HG03108 (cell line): Measurements from ENCODE around the gene TTBK2.
"Not testable (repeated sequence)": the region's sequence is repeated elsewhere in the genome, so short reads cannot be mapped to it uniquely, and the experiment has no call there.

Experiments used
- ATAC-seq: cut with Tn5 transposase; IDR thresholded peaks from one replicate; pipeline ENCODE4 v1.9.1; 2021; ENCODE audit warnings: moderate library complexity; ENCODE audit not compliant: unreplicated experiment

Gene TTBK2

DNA sequence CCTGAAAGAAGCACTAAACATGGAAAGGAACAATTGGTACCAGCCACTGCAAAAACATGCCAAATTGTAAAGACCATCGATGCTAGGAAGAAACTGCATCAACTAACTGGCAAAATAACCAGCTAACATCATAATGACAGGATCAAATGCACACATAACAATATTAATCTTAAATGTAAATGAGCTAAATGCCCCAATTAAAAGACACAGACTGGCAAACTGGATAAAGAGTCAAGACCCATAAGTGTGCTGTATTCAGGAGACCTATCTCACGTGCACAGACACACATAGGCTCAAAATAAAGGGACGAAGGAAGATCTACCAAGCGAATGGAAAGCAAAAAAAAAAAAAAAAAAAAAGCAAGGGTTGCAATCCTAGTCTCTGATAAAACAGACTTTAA is 154.5 kb downstream of the TTBK2 start:
- not testable (repeated sequence) for ATAC-seq

DNA sequence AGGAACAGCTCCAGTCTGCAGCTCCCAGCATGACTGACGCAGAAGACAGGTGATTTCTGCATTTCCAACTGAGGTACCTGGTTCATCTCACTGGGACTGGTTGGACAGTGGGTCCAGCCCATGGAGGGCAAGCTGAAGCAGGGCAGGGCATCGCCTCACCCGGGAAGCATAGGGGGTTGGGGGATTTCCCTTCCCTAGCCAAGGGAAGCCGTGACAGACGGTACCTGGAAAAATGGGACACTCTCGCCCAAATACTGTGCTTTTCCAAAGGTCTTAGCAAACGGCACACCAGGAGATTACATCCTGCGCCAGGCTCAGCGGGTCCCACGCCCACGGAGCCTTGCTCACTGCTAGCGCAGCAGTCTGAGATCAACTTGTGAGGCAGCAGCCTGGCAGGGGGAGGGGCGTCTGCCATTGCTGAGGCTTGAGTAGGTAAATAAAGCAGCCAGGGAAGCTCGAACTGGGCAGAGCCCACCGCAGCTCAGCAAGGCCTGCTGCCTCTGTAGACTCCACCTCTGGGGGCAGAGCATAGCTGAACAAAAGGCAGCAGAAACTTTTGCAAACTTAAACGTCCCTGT is 156.3 kb downstream of the TTBK2 start:
- ATAC-seq = not testable (repeated sequence)

DNA sequence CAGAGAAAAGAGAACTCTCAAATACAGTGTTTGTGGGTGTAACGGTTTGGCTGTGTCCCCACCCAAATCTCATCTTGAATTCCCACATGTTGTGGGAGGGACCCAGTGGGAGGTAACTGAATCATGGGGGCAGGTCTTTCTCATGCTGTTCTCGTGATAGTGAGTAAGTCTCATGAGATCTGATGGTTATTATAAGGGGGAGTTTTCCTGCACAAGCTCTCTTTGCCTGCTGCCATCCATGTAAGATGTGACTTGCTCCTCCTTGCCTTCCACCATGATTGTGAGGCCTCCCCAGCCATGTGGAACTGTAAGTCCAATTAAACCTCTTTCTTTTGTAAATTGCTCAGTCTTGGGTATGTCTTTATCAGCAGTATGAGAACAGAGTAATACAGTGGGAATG is 158.8 kb downstream of the TTBK2 start:
- not testable (repeated sequence) for ATAC-seq

DNA sequence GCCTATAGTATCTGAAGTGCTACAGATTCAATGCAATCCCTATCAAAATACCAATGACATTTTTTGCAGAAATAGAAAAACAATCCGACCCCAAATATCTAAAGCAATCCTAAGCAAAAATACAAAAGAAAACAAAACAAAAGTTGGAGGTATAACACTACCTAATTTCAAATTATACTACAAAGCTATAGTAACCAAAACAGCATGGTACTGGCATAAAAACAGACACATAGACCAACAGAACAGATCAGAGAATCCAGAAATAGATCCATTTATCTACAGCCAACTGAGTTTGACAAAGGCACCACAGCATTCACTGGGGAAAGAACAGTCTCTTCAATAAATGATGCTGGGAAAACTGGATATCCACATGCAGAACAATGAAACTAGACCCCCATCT is 159.8 kb downstream of the TTBK2 start:
- no peak for ATAC-seq

DNA sequence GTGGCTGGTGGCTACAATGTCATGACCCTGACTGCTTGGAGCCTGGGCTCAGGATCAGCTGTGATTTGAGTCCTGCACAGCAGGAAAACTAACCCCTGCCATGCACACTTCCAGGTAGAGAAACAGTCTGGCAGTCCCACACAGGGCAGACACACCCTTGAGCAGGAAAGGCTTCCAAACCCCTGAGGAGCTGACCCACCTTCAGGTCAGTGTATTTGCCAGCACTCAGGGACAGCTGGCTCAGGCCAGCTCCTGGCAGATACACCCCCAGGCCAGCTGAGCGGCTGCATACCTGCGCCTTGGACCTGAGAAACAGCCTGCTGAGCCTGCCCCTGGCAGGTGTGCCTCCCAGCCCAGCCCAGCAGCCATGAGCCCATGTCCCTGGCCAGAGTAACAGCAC is 161.5 kb downstream of the TTBK2 start:
- no peak for ATAC-seq

DNA sequence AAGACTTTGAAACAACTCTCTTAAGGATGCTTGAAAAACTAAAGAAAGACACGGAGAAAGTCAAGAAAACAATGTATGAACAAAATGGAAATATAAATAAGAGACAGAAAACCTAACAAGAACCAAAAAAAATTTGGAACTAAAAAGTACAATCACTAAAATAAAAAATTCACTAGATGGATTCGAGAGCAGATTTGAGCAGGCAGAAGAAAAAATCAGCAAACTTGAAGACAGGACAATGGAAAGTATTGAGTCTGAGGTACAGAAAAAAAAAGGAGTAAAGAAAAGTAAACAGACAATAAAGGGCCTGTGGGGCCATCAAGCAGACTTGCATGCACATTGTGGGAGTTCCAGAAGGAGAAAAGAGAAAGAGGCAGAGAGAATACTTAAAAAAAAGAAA is 170.3 kb downstream of the TTBK2 start:
- no peak for ATAC-seq

DNA sequence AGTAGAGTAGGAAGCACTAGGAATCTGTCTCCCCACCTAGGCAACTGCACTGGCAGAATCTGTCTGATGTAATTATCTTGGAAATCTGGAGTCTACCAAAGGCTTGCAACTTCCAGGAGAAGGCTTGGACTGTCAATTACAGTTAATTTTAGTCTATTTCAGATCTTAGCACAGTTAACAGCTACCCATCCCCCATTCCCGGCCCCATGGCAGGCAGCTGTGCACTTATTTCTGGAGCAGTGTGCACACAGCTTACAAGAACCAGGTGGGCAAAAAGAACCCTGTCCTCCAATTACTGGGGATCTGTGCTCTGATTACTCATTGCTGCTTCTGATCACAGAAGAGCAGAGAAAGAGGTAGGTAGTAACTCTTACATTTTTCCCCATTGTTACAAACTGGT is 171.3 kb downstream of the TTBK2 start:
- no peak for ATAC-seq

DNA sequence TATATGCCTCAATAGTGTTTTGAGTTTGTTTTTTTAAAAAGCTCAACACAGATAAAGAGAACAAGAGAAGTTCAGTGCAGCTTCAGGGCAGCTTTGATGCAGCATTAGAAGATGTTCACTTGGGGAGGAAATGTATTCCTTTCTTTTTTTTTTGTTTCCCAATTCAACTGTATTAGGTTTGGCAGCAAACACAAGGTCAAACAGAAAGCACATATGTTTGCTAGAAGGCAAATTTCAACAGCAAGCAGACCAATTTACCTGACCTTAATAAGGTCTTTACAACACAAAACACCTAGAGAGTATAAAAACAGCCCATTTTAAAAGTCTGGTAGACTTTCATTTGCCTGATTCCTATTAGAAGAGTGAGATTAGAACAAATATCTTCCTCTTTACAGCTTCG is 176.4 kb downstream of the TTBK2 start:
- ATAC-seq = no peak

DNA sequence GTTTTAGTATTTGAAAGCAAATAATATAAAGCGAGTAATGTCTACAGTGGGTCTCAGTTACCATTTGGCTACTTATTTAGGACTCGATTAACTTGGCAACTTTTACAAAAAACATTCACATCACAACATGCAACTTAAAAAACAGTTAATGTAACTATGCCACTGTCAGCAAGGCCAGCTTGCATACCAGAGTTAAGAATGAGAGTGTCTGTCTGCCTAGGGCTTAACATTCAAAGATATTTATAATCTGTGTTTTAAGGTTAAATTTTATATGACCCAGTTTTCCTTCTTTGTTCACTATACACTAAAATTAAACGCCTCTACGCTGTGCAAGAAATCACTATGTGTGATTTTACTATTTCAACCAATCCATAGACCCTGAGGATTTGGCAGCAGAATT is 178.4 kb downstream of the TTBK2 start:
- ATAC-seq = no peak

DNA sequence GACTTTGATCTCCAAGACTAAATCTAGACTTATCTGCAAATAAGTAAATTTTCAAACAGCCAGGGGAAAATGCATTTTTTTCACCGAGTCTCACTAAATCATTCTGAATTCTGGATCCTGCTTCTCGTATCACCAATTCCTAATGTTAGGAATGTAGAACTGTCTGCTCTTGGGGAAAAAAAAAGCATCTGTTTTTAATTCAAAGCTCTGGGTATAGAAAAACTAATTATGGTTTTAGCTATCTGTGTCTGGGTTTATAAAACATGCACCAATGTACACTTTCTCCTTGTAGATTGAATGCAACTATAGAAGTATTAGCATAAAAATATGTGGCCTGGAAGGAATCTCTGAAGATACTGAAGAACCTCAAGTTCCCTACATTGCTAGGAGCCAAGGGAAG is 178.9 kb downstream of the TTBK2 start:
- no peak for ATAC-seq

DNA sequence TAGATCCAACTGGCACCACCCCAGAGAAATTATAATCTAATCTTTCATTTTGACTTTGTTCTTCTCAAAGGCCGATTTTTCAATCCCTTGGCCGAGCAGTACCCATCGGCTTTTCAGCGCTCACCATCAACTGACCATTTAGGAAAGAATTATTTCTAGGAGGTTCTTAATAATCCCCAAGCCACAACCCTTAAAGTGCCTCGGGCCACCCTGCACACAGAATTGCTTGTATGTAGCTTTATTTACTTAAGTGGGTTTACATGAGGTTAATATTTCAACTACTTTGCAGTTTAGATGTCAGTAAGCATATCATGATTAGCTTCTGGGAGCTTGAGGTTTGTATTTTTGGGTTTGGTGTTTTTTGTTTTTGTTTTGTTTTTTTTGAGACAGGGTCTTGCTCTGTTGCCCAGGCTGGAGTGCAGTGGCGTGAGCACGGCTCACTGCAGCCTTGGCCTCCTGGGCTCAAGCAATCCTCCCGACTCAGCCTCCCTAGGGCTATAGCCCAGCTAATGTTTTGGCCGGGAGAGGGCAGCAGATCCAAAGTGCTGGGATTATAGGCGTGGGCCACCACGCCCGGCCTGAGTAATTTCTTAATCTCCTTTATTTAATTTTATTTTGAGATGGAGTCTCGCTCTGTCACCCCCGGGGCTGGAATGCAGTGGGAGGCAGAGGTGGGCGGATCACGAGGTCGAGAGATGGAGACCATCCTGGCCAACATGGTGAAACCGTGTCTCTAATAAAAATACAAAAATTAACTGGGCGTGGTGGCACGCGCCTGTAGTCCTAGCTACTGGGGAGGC is 182.8 kb downstream of the TTBK2 start:
- no peak for ATAC-seq

DNA sequence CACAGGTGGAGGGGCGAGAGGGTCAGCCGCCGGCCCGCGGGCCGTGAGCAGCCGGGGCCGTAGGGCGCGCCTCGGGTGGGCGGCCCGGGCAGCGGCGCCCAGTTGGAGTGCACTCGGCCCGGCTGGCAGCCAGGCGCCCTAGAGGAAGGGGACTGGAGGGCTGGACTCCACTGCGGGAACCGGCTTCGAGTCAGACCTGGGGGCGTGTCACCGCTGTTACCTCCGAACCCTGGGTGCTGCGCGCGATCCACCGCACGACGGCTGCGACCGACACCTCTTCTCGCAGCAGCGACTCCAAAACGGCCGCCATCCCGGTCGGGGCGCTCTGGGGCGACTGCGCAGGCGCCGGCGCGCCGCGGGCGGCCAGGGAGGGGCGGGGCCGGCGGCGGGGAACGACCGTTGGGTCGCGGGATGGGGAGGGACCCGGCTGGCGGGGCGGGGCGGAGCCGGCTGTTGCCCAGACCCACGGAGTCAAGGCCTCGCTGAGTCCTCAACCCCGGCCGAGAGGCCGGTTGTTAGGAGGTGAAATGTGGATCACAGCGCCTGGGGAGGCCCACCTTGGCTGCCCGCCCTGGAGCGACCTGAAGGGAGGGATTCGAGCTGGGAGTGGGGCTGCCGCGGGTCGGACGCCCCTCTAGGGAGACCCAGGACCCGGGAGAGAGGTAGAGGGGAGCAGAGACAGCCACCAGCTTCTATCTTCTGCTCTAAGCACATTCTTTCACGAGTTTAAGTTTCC is 183.6 kb downstream of the TTBK2 start, which contains the start of gene CDAN1:
TSS of gene CDAN1 (minus strand) at position 336 of the 736 bp plus-strand sequence. CDS start at position 310, 26 bp downstream.
- ATAC-seq = peak; percentile 79

DNA sequence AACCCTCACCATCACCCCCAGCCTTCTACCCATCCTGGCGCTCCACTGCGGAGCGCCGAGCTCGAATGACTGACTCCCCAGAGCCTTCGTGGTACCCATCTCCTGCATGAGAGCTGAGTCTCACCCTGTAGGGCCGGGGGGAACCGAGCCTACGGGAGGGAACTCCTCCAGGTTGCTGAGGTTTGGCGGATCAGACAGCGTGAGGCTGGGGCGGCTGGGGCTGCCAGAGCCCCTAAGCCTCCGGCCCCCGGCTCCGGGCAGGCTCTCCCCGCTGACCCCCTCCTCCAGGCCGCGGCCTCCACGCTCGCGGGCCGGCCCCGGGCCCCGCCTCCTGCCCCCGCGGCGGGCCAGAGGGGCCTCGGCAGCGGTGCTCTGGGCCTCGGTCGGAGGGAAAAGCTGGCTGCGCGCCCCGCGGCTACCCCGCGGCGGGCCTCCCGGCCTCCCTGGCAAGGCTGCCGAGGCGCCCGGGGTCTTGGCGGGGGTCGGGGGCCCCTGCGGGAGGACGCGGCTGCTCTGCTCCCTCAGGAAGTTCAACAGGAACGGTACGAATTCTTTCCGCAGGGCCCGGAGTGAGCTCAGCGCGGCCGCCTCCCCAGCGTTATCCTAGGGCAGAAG is 184.3 kb downstream of the TTBK2 start:
- ATAC-seq = no peak

DNA sequence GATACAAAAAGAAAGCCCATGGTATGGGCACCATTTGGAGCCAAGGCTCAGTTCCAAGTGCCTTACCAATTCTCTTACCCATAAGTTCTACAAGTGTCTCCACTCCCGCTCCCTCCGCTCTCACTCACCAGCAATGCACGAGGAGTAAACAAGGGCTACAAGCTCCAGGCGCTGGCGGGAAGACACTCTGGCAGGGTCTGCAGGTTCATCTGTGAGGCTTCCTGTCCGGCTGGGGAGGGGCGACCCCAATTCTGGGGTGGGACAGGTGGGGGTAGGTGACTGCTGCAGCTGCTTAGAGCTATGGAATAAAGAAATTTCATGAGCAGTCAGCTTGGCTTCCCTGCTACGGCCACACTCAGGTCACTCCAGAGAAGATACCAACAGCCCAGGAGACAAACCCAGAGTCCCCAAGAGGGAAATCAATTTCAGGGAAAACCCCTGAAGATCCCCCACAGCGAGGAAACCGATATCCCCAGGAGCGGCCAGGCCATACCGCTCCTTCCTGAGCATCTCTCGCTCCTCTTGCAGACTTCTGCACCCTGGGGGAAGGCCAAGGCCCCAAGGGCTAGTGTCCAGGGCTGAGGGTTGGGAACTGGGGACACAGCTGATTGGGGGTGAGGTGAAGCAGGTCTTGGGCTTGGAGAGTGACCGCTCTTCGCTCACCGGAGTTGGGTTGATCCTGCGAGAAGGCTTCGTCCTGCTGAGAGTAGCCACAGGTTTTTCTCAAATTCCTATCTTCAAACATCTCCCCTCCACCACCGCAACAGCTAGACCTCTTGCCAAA is 185.0 kb downstream of the TTBK2 start:
- no peak for ATAC-seq

DNA sequence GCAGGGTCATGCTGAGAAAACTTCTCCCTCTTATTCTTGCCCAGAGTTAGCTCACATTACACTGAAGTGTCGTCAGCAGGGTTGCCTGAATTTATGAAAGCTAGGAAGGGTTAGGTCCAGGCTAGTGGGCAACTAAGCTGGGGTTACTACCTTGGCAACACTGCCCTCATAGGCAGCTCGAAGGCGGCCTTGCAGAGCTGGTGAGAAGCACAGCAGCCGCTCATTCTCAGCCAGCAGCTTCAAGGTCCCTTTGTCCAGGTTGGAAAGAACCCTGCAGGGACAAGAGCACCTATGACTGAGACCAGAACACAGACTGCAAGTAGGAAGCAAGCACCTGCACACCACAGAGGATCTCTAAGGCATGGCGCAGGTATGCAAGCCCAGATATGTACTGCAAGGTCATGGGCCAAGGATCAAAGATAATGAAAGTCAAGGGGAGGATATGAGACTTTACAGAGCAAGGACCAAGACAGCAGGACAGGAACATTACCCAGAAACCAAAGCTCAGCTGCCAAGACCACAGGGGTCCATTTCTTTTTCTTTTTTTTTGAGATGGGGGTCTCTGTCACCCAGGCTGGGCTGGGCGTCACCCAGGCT is 186.4 kb downstream of the TTBK2 start:
- ATAC-seq = no peak

DNA sequence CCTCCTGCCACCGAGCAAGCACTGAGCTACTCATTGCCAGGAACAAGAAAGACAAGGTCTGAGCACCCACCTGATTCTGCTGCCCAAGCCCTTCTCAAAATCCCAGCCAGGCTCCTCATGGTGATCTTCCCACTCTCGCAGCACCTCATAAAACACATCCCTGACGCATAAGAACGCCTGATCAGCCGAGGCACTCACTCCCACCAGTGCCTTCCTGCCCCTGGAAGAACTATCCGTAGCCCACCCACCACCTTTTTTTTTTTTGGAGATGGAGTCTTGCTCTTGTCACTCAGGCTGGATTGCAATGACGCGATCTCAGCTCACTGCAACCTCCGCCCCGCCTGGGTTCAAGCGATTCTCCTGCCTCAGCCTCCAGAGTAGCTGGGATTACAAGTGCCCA is 187.6 kb downstream of the TTBK2 start:
- ATAC-seq = no peak

DNA sequence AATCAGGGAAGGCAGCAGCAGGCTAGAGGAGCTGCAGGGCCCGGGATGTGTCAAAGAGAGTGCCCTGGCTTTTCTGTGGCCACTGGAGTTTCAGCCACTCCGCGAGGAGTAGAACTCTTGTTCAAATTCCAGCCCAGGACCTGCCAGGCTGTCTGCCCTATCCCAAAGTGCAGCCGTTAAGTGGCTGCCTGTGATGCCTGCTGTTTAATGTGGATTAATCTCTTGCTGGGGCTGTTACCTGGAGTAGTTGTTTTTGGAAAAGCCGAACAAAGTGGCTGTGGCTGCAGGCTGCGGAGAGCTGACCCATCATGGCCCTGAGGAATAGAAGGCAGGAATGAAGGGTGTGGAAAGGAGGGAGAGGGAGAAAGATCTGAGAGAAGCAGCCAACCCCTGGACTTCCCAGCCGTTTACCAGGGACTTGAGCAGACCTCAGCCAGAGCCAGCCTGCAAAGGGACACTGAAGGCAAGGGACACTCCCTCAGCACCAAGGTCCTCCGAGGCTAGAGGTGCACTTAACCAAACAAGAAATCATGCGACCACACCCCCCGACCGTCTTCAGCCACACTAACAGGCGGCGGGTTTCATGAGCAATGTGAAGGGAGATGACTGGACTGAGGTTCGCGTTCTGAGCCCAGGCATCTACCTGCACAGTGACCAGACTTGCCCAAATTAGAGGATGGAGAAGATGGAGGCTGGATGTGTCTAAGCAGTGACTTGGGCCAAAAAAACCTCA is 188.3 kb downstream of the TTBK2 start:
- no peak for ATAC-seq

DNA sequence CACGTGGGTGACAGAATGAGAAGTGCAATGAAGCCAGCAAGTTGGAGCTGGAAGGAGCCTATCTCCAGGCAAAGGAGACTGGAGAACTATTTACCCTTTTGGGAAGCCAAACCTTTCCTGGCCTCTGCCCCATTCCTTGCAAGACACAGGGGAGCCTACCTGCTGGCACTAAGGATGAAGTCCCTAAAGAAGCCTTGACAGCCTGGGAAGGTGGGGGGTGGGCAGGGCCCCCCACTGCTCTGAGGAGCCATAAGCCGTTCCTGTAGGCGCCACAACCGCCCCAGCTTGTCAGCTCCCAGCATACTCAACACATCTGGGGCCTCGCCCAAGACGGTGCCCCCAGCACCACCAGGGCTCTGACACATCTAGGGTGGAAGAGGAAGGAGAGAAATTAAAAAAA is 189.1 kb downstream of the TTBK2 start:
- ATAC-seq = no peak

DNA sequence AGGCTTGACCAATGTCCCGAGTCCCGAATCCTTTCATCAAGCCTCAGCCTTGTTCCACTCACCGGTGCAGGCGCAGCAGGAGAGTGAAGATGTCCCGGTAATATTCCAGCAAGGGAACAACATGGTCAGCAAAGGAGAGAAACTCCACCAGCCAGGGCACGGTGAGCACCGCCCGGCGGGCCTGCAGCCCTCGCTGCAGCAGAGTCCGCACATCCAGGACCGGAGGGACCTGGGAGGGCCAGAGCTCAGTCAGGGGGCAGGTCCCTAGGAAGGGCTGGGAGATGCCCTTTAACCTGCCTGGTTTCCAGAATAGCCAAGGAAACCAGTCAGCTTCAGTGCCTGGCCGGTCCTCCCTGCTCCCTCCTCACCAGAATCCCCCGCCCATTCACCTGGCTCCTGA is 190.0 kb downstream of the TTBK2 start:
- ATAC-seq = no peak

DNA sequence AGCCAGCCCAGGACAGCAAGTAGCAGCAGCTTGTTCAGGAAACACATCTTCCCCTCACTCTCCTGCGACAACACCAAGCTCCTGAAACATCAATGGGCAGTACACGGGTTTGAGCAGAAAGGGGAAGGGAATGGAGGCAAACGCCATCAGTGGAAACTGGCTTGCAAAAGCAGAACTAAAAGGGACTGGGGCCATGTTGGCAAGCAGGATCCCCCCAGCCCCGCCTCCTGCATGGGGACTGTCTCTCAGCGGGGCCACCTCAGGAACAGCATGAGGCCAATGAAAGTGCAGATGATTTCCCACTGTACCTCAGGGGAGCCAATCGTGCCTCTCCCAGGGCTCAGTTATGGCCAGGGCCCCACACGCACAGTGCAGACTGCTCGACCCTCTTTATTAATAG is 190.4 kb downstream of the TTBK2 start:
- no peak for ATAC-seq
